ENCODE measurements around the gene ZNHIT3. TPM values are rescaled to one million over a fixed set of nuclear protein-coding genes. Genes with fewer than 3 reads are reported as not detected.

ZNHIT3 gene
- total RNA-seq, 1 donor from 2014 or later = 34.0 TPM

GRCh38 chr17:36509272-36509985, 22.9 kb downstream of the ZNHIT3 start:
- DNase-seq (ENCODE audit: extremely low read depth, low read depth, low spot score) = no peak

GRCh38 chr17:36510636-36511035, 24.2 kb downstream of the ZNHIT3 start:
- DNase-seq (ENCODE audit: extremely low read depth, low read depth, low spot score) = no peak

GRCh38 chr17:36511216-36511615, 24.7 kb downstream of the ZNHIT3 start:
- DNase-seq (ENCODE audit: extremely low read depth, low read depth, low spot score) = no peak

DNA sequence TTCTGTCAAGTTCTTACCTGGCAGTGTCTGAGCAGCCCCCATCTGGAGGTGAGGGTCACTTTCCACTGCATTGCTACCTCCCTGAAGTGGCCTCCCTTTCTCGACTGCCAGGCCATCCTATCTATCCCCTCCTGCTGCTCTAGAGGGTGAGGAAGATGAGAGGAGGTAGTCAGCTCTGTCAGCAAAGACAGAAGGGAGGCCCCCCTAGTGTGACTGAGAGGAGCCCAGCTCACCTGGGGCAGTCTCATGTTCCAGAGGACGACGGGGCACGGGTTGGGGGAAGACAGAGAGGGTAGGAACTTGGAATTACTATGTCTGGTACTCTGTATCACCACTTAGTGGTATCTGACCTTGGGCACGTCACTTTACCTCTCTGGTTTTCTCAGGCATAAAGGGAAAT, 26.2 kb downstream of the ZNHIT3 start:
- no peak for DNase-seq (ENCODE audit: extremely low read depth, low read depth, low spot score)

DNA sequence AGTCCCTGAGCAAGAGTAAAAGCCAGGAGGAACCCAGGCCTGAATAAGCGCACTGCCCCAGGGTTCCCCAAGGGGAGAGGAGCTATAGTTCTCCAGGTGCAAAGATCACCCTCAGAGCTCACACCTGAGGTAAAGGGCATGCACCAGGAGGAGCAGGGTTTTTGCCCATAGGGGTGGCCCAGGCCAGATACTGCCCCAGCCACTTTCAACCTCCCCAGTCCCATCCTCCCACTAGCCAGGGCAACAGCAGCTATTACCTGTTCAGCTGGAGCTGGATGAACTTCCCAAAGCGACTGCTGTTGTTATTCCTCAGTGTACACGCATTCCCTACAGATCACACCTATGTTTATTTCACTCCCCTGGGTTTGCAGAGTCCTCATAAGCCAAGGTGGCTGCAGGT, 28.4 kb downstream of the ZNHIT3 start:
- no peak for DNase-seq (ENCODE audit: extremely low read depth, low read depth, low spot score)

- no peak for DNase-seq (ENCODE audit: extremely low read depth, low read depth, low spot score)
These were observed 29.4 kb downstream of the ZNHIT3 start for GRCh38 chr17:36515837-36516236.

GRCh38 chr17:36523113-36523512, 36.6 kb downstream of the ZNHIT3 start:
- DNase-seq (ENCODE audit: extremely low read depth, low read depth, low spot score) = no peak

- no peak for DNase-seq (ENCODE audit: extremely low read depth, low read depth, low spot score)
These were observed 38.0 kb downstream of the ZNHIT3 start for GRCh38 chr17:36524428-36524876.

DNA sequence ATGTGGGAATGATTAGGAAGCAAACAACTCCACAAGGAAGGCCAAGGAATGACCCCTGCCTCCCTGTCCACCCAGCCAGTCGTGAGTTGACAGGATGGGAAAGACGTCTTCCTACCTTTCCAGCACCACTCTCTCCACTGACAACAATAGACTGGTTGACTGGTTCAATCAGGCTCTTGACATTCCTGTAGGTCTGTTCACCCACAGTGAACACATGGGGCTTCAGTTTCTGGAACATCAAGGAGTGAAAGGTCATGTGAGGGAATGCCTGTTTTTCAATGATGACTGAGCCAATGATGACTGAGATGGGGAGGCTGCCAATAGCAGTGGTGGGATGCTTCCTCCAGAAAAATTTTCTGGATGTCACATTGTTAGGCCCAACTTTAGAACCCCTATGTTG, 38.6 kb downstream of the ZNHIT3 start:
- no peak for DNase-seq (ENCODE audit: extremely low read depth, low read depth, low spot score)

GRCh38 chr17:36525888-36526287, 39.4 kb downstream of the ZNHIT3 start:
- DNase-seq (ENCODE audit: extremely low read depth, low read depth, low spot score) = no peak

- DNase-seq (ENCODE audit: extremely low read depth, low read depth, low spot score) = no peak
These were observed 41.3 kb downstream of the ZNHIT3 start for GRCh38 chr17:36527621-36528250.

GRCh38 chr17:36529121-36529520, 42.6 kb downstream of the ZNHIT3 start:
- no peak for DNase-seq (ENCODE audit: extremely low read depth, low read depth, low spot score)

- DNase-seq (ENCODE audit: extremely low read depth, low read depth, low spot score) = no peak
These were observed 46.0 kb downstream of the ZNHIT3 start for GRCh38 chr17:36532435-36532975.

GRCh38 chr17:36533935-36534839, 47.7 kb downstream of the ZNHIT3 start:
- DNase-seq (ENCODE audit: extremely low read depth, low read depth, low spot score) = no peak

- no peak for DNase-seq (ENCODE audit: extremely low read depth, low read depth, low spot score)
These were observed 48.6 kb downstream of the ZNHIT3 start, which contains the start of the genes MYO19 and PIGW for GRCh38 chr17:36534840-36535668. Gene MYO19 (minus strand): TSS chr17:36534868. CDS start chr17:36532538, 2,330 bp downstream. Gene PIGW (plus strand): TSS chr17:36534987. CDS start chr17:36537102, 2,115 bp downstream.

DNA sequence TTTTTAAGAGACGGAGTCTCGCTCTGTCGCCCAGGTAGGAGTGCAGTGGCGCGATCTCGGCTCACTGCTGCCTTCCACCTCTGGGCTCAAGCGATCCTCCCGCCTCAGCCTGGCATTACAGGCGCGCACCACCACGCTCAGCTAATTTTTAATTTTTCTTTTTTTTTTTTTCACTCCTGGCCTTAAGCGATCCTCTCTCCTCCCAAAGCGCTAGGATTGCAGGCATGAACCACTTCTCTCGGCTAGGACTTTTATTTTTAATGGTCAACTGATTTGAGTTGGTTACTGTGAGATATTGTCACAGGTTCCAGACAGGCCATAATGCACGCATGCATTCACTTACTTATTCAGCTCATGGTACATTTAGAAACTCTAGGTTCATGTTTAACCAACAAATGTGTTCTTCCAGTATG, 49.2 kb downstream of the ZNHIT3 start:
- DNase-seq (ENCODE audit: extremely low read depth, low read depth, low spot score) = no peak

GRCh38 chr17:36540696-36541095, 54.2 kb downstream of the ZNHIT3 start:
- DNase-seq (ENCODE audit: extremely low read depth, low read depth, low spot score) = no peak

GRCh38 chr17:36542755-36543154, 56.3 kb downstream of the ZNHIT3 start:
- DNase-seq (ENCODE audit: extremely low read depth, low read depth, low spot score) = no peak

GRCh38 chr17:36544044-36544306, 57.5 kb downstream of the ZNHIT3 start:
- no peak for DNase-seq (ENCODE audit: extremely low read depth, low read depth, low spot score)

All from glomerular endothelial cell (primary cell).